Activated T-cell treated with anti-CD3 and anti-CD28 coated beads, Interleukin-2, amount 50 U/mL, for 72 hours (primary cell): ENCODE results near the gene MAN2A2. TPM values are rescaled to one million over a fixed set of nuclear protein-coding genes. Genes with fewer than 3 reads are reported as not detected.

Experiments
- total RNA-seq, 2 donors: library from RNA; stranded (reverse); gene quantifications; one replicate each; pipeline ENCODE4 v1.2.3, GENCODE V29; 2022

MAN2A2 gene
- total RNA-seq, 2 donors from 2014 or later: 159 to 190 TPM

Other genes starting within 250 kb of the MAN2A2 start
- gene BLM, start 186.0 kb upstream of the MAN2A2 start, total RNA-seq: 100 to 1,000 TPM in 1 of 2 donors, 10 to 100 TPM in 1; 90.9 to 101 TPM
- gene FURIN, start 34.7 kb upstream of the MAN2A2 start, total RNA-seq: 100 to 1,000 TPM; 604 to 721 TPM
- 10 to 100 TPM; 68.3 to 81.5 TPM for gene FES, start 18.8 kb upstream of the MAN2A2 start, total RNA-seq
- gene HDDC3, start 29.2 kb downstream of the MAN2A2 start, total RNA-seq: 10 to 100 TPM; 37.6 to 53.7 TPM
- gene UNC45A, start 32.0 kb downstream of the MAN2A2 start, total RNA-seq: 10 to 100 TPM; 65.9 to 76.8 TPM
- gene RCCD1, start 51.6 kb downstream of the MAN2A2 start, total RNA-seq: 10 to 100 TPM; 26.2 to 27.6 TPM
- gene PRC1, start 91.2 kb downstream of the MAN2A2 start, total RNA-seq: 100 to 1,000 TPM; 111 to 115 TPM
- 10 to 100 TPM; 24.4 to 25.5 TPM for gene VPS33B, start 119.3 kb downstream of the MAN2A2 start, total RNA-seq
- under 1 TPM; 0.17 to 0.30 TPM for gene SV2B, start 197.0 kb downstream of the MAN2A2 start, total RNA-seq